ENCODE measurements around the gene KIDINS220.

Gene KIDINS220

GRCh38 chr2:8720741-8721140, 116.7 kb downstream of the KIDINS220 start:
- Mint-ChIP-seq H3K36me3 (no peaks in the 10 kb centered on the region), H3K9me3 (peaks cover 3% of the 10 kb centered on the region), H3K4me3 (no peak overlapping the region), H3K4me1 (no peaks in the 10 kb centered on the region), H3K27ac (no peak overlapping the region)
- DNase-seq (ENCODE audit: low spot score in 2 of 2) = no peak
- ATAC-seq = no peak

GRCh38 chr2:8719528-8719927, 117.9 kb downstream of the KIDINS220 start:
- DNase-seq (ENCODE audit: low spot score in 2 of 2) = peak in 1 of 2 donors; percentile 12
- ATAC-seq = no peak
- H3K4me3 Mint-ChIP-seq = no peak overlapping the region
- H3K9me3 Mint-ChIP-seq = peaks cover 3% of the 10 kb centered on the region
- no peak overlapping the region for H3K27ac Mint-ChIP-seq
- no peaks in the 10 kb centered on the region for H3K36me3 Mint-ChIP-seq
- no peaks in the 10 kb centered on the region for H3K4me1 Mint-ChIP-seq

- DNase-seq (ENCODE audit: low spot score in 2 of 2) (peak in 1 of 2 donors; percentile 20), ATAC-seq (no peak)
- Mint-ChIP-seq H3K4me3 (no peak overlapping the region), H3K27ac (no peak overlapping the region), H3K9me3 (peaks cover 3% of the 10 kb centered on the region), H3K4me1 (no peaks in the 10 kb centered on the region), H3K36me3 (peaks cover 5% of the 10 kb centered on the region)
These were observed 122.4 kb downstream of the KIDINS220 start for GRCh38 chr2:8714971-8715370.

- peaks cover 3% of the 10 kb centered on the region for H3K9me3 Mint-ChIP-seq
- H3K4me1 Mint-ChIP-seq = no peaks in the 10 kb centered on the region
- H3K4me3 Mint-ChIP-seq = no peak overlapping the region
- ATAC-seq (no peak), DNase-seq (ENCODE audit: low spot score in 2 of 2) (no peak)
- H3K27ac Mint-ChIP-seq = no peak overlapping the region
- peaks cover 5% of the 10 kb centered on the region for H3K36me3 Mint-ChIP-seq
These were observed 123.1 kb downstream of the KIDINS220 start for GRCh38 chr2:8714283-8714682.

GRCh38 chr2:8710951-8711350, 126.5 kb downstream of the KIDINS220 start:
- Mint-ChIP-seq H3K4me1 (no peaks in the 10 kb centered on the region), H3K4me3 (no peak overlapping the region), H3K36me3 (peaks cover 5% of the 10 kb centered on the region), H3K9me3 (no peaks in the 10 kb centered on the region), H3K27ac (no peak overlapping the region)
- no peak for ATAC-seq
- no peak for DNase-seq (ENCODE audit: low spot score in 2 of 2)

- no peaks in the 10 kb centered on the region for H3K4me1 Mint-ChIP-seq
- H3K9me3 Mint-ChIP-seq = no peaks in the 10 kb centered on the region
- H3K27ac Mint-ChIP-seq = no peak overlapping the region
- ATAC-seq (no peak), DNase-seq (ENCODE audit: low spot score in 2 of 2) (no peak)
- no peak overlapping the region for H3K4me3 Mint-ChIP-seq
- peaks cover 5% of the 10 kb centered on the region for H3K36me3 Mint-ChIP-seq
These were observed 127.8 kb downstream of the KIDINS220 start for GRCh38 chr2:8709611-8710010.

- no peaks in the 10 kb centered on the region for H3K9me3 Mint-ChIP-seq
- H3K4me1 Mint-ChIP-seq = no peaks in the 10 kb centered on the region
- no peak for ATAC-seq
- H3K4me3 Mint-ChIP-seq = no peak overlapping the region
- DNase-seq (ENCODE audit: low spot score in 2 of 2) = no peak
- H3K36me3 Mint-ChIP-seq = no peaks in the 10 kb centered on the region
- no peak overlapping the region for H3K27ac Mint-ChIP-seq
These were observed 132.5 kb downstream of the KIDINS220 start for GRCh38 chr2:8704906-8705305.

GRCh38 chr2:8701681-8702379, 135.6 kb downstream of the KIDINS220 start:
- no peaks in the 10 kb centered on the region for H3K9me3 Mint-ChIP-seq
- ATAC-seq (no peak), DNase-seq (ENCODE audit: low spot score in 2 of 2) (no peak)
- no peak overlapping the region for H3K27ac Mint-ChIP-seq
- no peaks in the 10 kb centered on the region for H3K4me1 Mint-ChIP-seq
- no peak overlapping the region for H3K4me3 Mint-ChIP-seq
- H3K36me3 Mint-ChIP-seq = no peaks in the 10 kb centered on the region

GRCh38 chr2:8699839-8700238, 137.6 kb downstream of the KIDINS220 start:
- no peaks in the 10 kb centered on the region for H3K4me1 Mint-ChIP-seq
- no peak for ATAC-seq
- no peak overlapping the region for H3K27ac Mint-ChIP-seq
- H3K36me3 Mint-ChIP-seq = no peaks in the 10 kb centered on the region
- H3K9me3 Mint-ChIP-seq = no peaks in the 10 kb centered on the region
- no peak for DNase-seq (ENCODE audit: low spot score in 2 of 2)
- no peak overlapping the region for H3K4me3 Mint-ChIP-seq

GRCh38 chr2:8697190-8697589, 140.2 kb downstream of the KIDINS220 start:
- ATAC-seq (no peak), DNase-seq (ENCODE audit: low spot score in 2 of 2) (no peak)
- H3K4me1 Mint-ChIP-seq = peaks cover 11% of the 10 kb centered on the region
- no peak overlapping the region for H3K4me3 Mint-ChIP-seq
- H3K9me3 Mint-ChIP-seq = no peaks in the 10 kb centered on the region
- no peak overlapping the region for H3K27ac Mint-ChIP-seq
- H3K36me3 Mint-ChIP-seq = no peaks in the 10 kb centered on the region

- no peak overlapping the region for H3K4me3 Mint-ChIP-seq
- peaks cover 11% of the 10 kb centered on the region for H3K4me1 Mint-ChIP-seq
- no peaks in the 10 kb centered on the region for H3K9me3 Mint-ChIP-seq
- ATAC-seq (no peak), DNase-seq (ENCODE audit: low spot score in 2 of 2) (no peak)
- H3K27ac Mint-ChIP-seq = no peak overlapping the region
- H3K36me3 Mint-ChIP-seq = no peaks in the 10 kb centered on the region
These were observed 142.7 kb downstream of the KIDINS220 start for GRCh38 chr2:8694737-8695136.

GRCh38 chr2:8693157-8693821, 144.1 kb downstream of the KIDINS220 start:
- H3K4me1 Mint-ChIP-seq = peaks cover 11% of the 10 kb centered on the region
- no peak overlapping the region for H3K27ac Mint-ChIP-seq
- H3K9me3 Mint-ChIP-seq = no peaks in the 10 kb centered on the region
- H3K36me3 Mint-ChIP-seq = no peaks in the 10 kb centered on the region
- peak; percentile 72 for ATAC-seq
- peak overlapping the region; percentile 48 for H3K4me3 Mint-ChIP-seq
- DNase-seq (ENCODE audit: low spot score in 2 of 2) = peak; percentile 48 to 74

GRCh38 chr2:8692783-8693156, 144.6 kb downstream of the KIDINS220 start:
- Mint-ChIP-seq H3K4me1 (peaks cover 11% of the 10 kb centered on the region), H3K4me3 (peak overlapping the region; percentile 48), H3K9me3 (no peaks in the 10 kb centered on the region), H3K27ac (no peak overlapping the region), H3K36me3 (no peaks in the 10 kb centered on the region)
- DNase-seq (ENCODE audit: low spot score in 2 of 2) (no peak), ATAC-seq (no peak)

GRCh38 chr2:8691859-8692437, 145.5 kb downstream of the KIDINS220 start:
- DNase-seq (ENCODE audit: low spot score in 2 of 2) = no peak
- Mint-ChIP-seq H3K27ac (no peak overlapping the region), H3K36me3 (no peaks in the 10 kb centered on the region), H3K4me3 (no peak overlapping the region), H3K4me1 (peaks cover 11% of the 10 kb centered on the region), H3K9me3 (no peaks in the 10 kb centered on the region)
- no peak for ATAC-seq

- Mint-ChIP-seq H3K9me3 (no peaks in the 10 kb centered on the region), H3K4me3 (peak overlapping the region; percentile 99), H3K4me1 (peaks cover 21% of the 10 kb centered on the region), H3K27ac (no peak overlapping the region), H3K36me3 (peaks cover 44% of the 10 kb centered on the region)
- DNase-seq (ENCODE audit: low spot score in 2 of 2) (peak; percentile 95 to 97), ATAC-seq (peak; percentile 47)
These were observed 151.6 kb downstream of the KIDINS220 start for GRCh38 chr2:8685697-8686358.

All from stimulated activated effector memory CD8-positive, alpha-beta T cell treated with anti-CD3 and anti-CD28 coated beads, Interleukin-12 subunit alpha, Interleukin-12 subunit beta, amount 100 ng/mL, for 72 hours (primary cell).